ENCODE measurements around the gene THYN1. TPM values are rescaled to one million over a fixed set of nuclear protein-coding genes. Genes with fewer than 3 reads are reported as not detected.

The THYN1 gene
- total RNA-seq, 2 donors from 2014 or later = 34.4 to 45.9 TPM

DNA sequence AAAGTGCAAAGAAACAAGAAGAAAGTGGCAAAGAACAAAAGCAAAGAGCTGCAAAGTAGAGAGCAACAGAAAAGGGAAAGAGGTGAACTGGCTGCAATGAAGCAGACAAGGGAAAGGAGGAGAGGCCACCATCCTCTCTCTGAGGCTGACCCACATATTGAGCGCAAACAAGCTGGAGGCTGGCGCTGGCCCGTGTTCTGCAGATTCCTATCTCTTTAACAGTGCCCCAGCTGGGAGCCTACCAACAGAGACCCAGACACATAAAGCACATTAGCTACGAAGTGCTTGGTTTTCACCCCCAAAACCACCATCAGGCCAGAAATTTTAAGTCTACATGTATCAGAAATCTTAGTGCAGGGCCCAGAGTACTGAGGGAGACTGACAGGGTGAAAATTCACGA lies 47.0 kb downstream of the THYN1 start:
- peaks cover 42% of the 10 kb centered on the region for H3K36me3 Mint-ChIP-seq
- no peak for ATAC-seq
- no peak overlapping the region for H3K4me3 Mint-ChIP-seq
- no peaks in the 10 kb centered on the region for H3K9me3 Mint-ChIP-seq
- H3K4me1 Mint-ChIP-seq (ENCODE audit: low read depth in 2 of 2) = peaks cover 0 to 3% of the 10 kb centered on the region in 2 donors
- no peak for DNase-seq (ENCODE audit: low spot score)
- no peak overlapping the region for H3K27ac Mint-ChIP-seq
- no peaks in the 10 kb centered on the region for H3K27me3 Mint-ChIP-seq

DNA sequence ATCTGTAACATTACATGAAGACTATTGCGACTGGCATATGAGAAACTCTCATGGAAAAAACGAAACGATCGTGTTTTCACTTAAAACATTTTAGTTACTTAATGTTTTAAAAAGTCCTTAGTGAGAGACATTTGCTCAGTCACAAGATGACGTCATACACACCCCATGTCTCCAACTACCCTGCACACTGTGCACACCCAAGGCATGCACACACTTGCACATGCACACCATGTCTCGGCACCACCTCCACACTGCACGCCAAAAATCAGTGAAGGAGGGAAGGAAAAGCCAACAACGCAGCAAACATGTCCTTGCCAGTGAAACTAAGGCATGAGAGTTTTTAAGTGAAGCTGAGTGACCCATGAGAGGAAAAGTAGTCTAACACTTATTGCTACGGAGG lies 47.4 kb downstream of the THYN1 start:
- no peaks in the 10 kb centered on the region for H3K27me3 Mint-ChIP-seq
- ATAC-seq = no peak
- no peak overlapping the region for H3K27ac Mint-ChIP-seq
- DNase-seq (ENCODE audit: low spot score) = no peak
- H3K4me3 Mint-ChIP-seq = no peak overlapping the region
- H3K36me3 Mint-ChIP-seq = peaks cover 43% of the 10 kb centered on the region
- H3K4me1 Mint-ChIP-seq (ENCODE audit: low read depth in 2 of 2) = peaks cover 0 to 3% of the 10 kb centered on the region in 2 donors
- no peaks in the 10 kb centered on the region for H3K9me3 Mint-ChIP-seq

DNA sequence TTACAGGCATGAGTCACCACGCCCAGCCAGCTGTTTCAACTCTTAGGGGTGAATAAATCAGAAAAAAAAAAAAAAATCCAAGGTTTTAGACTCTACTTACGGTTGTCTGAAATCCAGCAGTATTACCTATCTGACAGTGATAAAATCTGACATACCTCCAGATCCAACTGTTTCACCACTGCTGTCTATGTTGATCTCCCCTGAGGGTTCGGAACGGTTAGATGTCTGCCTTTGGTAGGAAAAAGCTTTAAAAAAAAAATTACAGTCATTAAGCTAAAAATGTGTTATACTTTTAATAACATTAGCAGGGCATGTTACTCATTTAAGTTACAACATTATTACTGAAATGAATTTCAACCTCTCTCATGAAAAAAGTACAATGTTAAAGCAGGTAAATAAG lies 50.5 kb downstream of the THYN1 start:
- Mint-ChIP-seq H3K9me3 (no peaks in the 10 kb centered on the region), H3K27ac (no peak overlapping the region), H3K27me3 (no peaks in the 10 kb centered on the region), H3K36me3 (peaks cover 38% of the 10 kb centered on the region), H3K4me3 (no peak overlapping the region), H3K4me1 (ENCODE audit: low read depth in 2 of 2) (peaks cover 0 to 3% of the 10 kb centered on the region in 2 donors)
- ATAC-seq (no peak), DNase-seq (ENCODE audit: low spot score) (no peak)

- Mint-ChIP-seq H3K4me1 (ENCODE audit: low read depth in 2 of 2) (no peaks in the 10 kb centered on the region), H3K27ac (no peak overlapping the region), H3K27me3 (no peaks in the 10 kb centered on the region), H3K36me3 (peaks cover 33% of the 10 kb centered on the region), H3K9me3 (no peaks in the 10 kb centered on the region), H3K4me3 (no peak overlapping the region)
- DNase-seq (ENCODE audit: low spot score) (no peak), ATAC-seq (no peak)
Observed at GRCh38 chr11:134200688-134201087, 52.5 kb downstream of the THYN1 start.

DNA sequence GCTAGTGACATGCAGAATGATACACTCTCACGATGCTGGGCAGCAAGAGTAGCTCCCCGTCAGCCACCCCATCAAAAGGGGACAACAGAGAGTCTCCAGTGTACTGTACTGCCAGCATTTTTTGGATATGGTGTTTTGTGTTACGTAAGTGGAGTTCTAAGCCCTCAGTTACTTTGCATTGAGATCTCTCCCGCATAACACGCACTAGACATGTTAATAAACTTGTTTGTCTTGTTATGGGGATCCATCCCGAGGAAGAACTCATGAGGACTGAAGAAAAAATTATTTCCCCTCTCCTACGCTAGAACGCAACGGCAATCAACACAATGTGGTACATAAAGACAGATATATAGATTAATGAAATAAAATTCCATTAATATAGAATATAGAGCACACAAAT lies 53.6 kb downstream of the THYN1 start:
- no peak overlapping the region for H3K4me3 Mint-ChIP-seq
- no peaks in the 10 kb centered on the region for H3K9me3 Mint-ChIP-seq
- no peak overlapping the region for H3K27ac Mint-ChIP-seq
- H3K4me1 Mint-ChIP-seq (ENCODE audit: low read depth in 2 of 2) = no peaks in the 10 kb centered on the region
- H3K27me3 Mint-ChIP-seq = no peaks in the 10 kb centered on the region
- DNase-seq (ENCODE audit: low spot score) (no peak), ATAC-seq (no peak)
- peaks cover 26% of the 10 kb centered on the region for H3K36me3 Mint-ChIP-seq

Other genes with a start within 250 kb of the THYN1 start
- 1 to 10 TPM; 2.9 to 5.7 TPM for gene JAM3, start 184.3 kb downstream of the THYN1 start, total RNA-seq
- 100 to 1,000 TPM in 1 of 2 donors, 10 to 100 TPM in 1; 55.6 to 121 TPM for gene NCAPD3, start 29.4 kb downstream of the THYN1 start, total RNA-seq
- 10 to 100 TPM; 33.5 to 33.9 TPM for gene VPS26B, start 28.7 kb downstream of the THYN1 start, total RNA-seq
- gene ACAD8, start 216 bp upstream of the THYN1 start, total RNA-seq = 10 to 100 TPM; 21.1 to 29.2 TPM
- gene GLB1L3, start 23.0 kb upstream of the THYN1 start, total RNA-seq = 1 to 10 TPM in 1 of 2 donors, not detected in 1; 1.9 TPM
- 10 to 100 TPM in 1 of 2 donors, 1 to 10 TPM in 1; 1.7 to 15.0 TPM for gene GLB1L2, start 78.6 kb upstream of the THYN1 start, total RNA-seq
- 10 to 100 TPM in 1 of 2 donors, 1 to 10 TPM in 1; 5.4 to 10.2 TPM for gene B3GAT1, start 158.9 kb upstream of the THYN1 start, total RNA-seq